ENCODE measurements around the gene DBP. TPM values are rescaled to one million over a fixed set of nuclear protein-coding genes. Genes with fewer than 3 reads are reported as not detected.

The DBP gene
- total RNA-seq, 1 experiment from 2014 or later = 12.6 TPM

- peaks cover 14 to 40% (median 35%) of the 10 kb centered on the region in 3 experiments for H3K36me3 Mint-ChIP-seq (ENCODE audit: insufficient read depth in 1 of 3, low read depth in 3 of 3)
- Histone ChIP-seq H3K56ac (ENCODE audit: insufficient read length, low read depth, low read length) (no peak overlapping the region), H3T11ph (ENCODE audit: low read length) (peak overlapping the region; percentile 61), H3K79me2 (ENCODE audit: insufficient read depth, low read length) (no peaks in the 10 kb centered on the region), H3K27ac (ENCODE audit: insufficient read length, low read depth, low read length) (peak overlapping the region; percentile 60), H4K8ac (replicated peaks; ENCODE audit: insufficient read length, low read depth, low read length) (no peak overlapping the region), H2AFZ (ENCODE audit: low read length) (no peak overlapping the region), H4K20me1 (ENCODE audit: control insufficient read depth, insufficient read depth, insufficient read length) (no peaks in the 10 kb centered on the region), H3K9me3 (ENCODE audit: control insufficient read depth, low read depth, low read length) (no peaks in the 10 kb centered on the region), H2BK12ac (ENCODE audit: insufficient read length, low read depth, low read length) (peak overlapping the region; percentile 31), H2AK5ac (ENCODE audit: insufficient read length, low read length) (no peak overlapping the region), H3K4ac (ENCODE audit: low read depth, low read length) (no peak overlapping the region; the same call in 1 of the 2 replicates), H4K91ac (ENCODE audit: insufficient read length, low read depth, low read length) (no peak overlapping the region), H2BK5ac (ENCODE audit: insufficient read length, low read length) (no peak overlapping the region), H3K4me1 (ENCODE audit: insufficient read depth, low read length) (peaks cover 7% of the 10 kb centered on the region; the same call in 1 of the 2 replicates), H3K79me1 (ENCODE audit: insufficient read depth, low read depth, low read length, poor library complexity, severe bottlenecking) (no peaks in the 10 kb centered on the region), H2BK120ac (ENCODE audit: low read depth, low read length, poor library complexity, severe bottlenecking) (peak overlapping the region; percentile 97), H2BK20ac (ENCODE audit: low read depth, low read length, poor library complexity, severe bottlenecking) (no peak overlapping the region), H3K23me2 (ENCODE audit: insufficient read length, low read depth, low read length, poor library complexity, severe bottlenecking) (peaks cover 21% of the 10 kb centered on the region), H3K4me2 (ENCODE audit: insufficient read depth, insufficient read length, low read length) (peak overlapping the region; percentile 63), H3K9ac (ENCODE audit: extremely low read depth, insufficient read length, low read length) (peak overlapping the region; percentile 41), H3K18ac (ENCODE audit: insufficient read length, low read depth, low read length) (peak overlapping the region; percentile 90), H3K27me3 (ENCODE audit: insufficient read depth, low read length) (no peaks in the 10 kb centered on the region; the same call in 1 of the 2 replicates), H3K14ac (ENCODE audit: insufficient read depth, low read length) (peak overlapping the region; percentile 49; the same call in 1 of the 2 replicates), H2BK15ac (ENCODE audit: low read depth, low read length) (no peak overlapping the region), H3K23ac (ENCODE audit: insufficient read length, low read depth, low read length) (no peak overlapping the region), H4K5ac (ENCODE audit: insufficient read length, low read depth, low read length) (no peak overlapping the region)
- WGBS (ENCODE audit: extremely low coverage, insufficient read length, low lambda C conversion rate) = no CpG with 5 or more reads among the region's 29 CpGs
- peaks cover 32 to 49% of the 10 kb centered on the region in 2 experiments for H3K4me1 Mint-ChIP-seq
- TF ChIP-seq, protein P1, sequence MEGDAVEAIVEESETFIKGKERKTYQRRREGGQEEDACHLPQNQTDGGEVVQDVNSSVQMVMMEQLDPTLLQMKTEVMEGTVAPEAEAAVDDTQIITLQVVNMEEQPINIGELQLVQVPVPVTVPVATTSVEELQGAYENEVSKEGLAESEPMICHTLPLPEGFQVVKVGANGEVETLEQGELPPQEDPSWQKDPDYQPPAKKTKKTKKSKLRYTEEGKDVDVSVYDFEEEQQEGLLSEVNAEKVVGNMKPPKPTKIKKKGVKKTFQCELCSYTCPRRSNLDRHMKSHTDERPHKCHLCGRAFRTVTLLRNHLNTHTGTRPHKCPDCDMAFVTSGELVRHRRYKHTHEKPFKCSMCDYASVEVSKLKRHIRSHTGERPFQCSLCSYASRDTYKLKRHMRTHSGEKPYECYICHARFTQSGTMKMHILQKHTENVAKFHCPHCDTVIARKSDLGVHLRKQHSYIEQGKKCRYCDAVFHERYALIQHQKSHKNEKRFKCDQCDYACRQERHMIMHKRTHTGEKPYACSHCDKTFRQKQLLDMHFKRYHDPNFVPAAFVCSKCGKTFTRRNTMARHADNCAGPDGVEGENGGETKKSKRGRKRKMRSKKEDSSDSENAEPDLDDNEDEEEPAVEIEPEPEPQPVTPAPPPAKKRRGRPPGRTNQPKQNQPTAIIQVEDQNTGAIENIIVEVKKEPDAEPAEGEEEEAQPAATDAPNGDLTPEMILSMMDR (conservative IDR thresholded peaks at IDR 0.05) = peak; percentile 37; the same call in 1 of the 3 replicates
- no peaks in the 10 kb centered on the region; a peak in 1 of 5 replicates for H3K9me3 Mint-ChIP-seq
- peak overlapping the region; percentile 82 to 89 for H3K4me3 Mint-ChIP-seq
- peak overlapping the region; percentile 97 to 99 (median 99) for H3K27ac Mint-ChIP-seq
- peak; percentile 97 for DNase-seq
- H3K27me3 Mint-ChIP-seq (ENCODE audit: low read depth) = peaks cover 4% of the 10 kb centered on the region
These were observed 1.0 kb upstream of the DBP start for GRCh38 chr19:48637948-48638830.
